Ascending aorta (tissue), 2 donors: ENCODE results near the gene TMEM271. TPM values are rescaled to one million over a fixed set of nuclear protein-coding genes. Genes with fewer than 3 reads are reported as not detected.
"Not testable (repeated sequence)": the region's sequence is repeated elsewhere in the genome, so short reads cannot be mapped to it uniquely, and the experiment has no call there.

Experiments used
- DNase-seq, 2 donors: peaks; one replicate each; pipeline ENCODE4 v3.0.0-alpha.2; 2019; ENCODE audit warnings: low spot score in 2 of 2
- H3K27ac ChIP-seq, 2 donors: fragments of 200-600 bp; sonication (generic); one replicate each; pipeline ENCODE4 v1.5.1; 2016 to 2017; ENCODE audit warnings: mild to moderate bottlenecking in 1 of 2
- H3K27me3 ChIP-seq: fragments of 200-600 bp; sonication (generic); one replicate; pipeline ENCODE4 v1.5.1; 2017
- H3K36me3 ChIP-seq, 2 donors: fragments of 200-600 bp; sonication (generic); one replicate each; pipeline ENCODE4 v1.5.1; 2016
- H3K4me1 ChIP-seq, 2 donors: fragments of 200-600 bp; sonication (generic); one replicate each; pipeline ENCODE4 v1.5.1; 2016 to 2017; ENCODE audit warnings: mild to moderate bottlenecking in 1 of 2
- H3K4me3 ChIP-seq, 2 donors: fragments of 200-600 bp; sonication (generic); one replicate each; pipeline ENCODE4 v1.5.1; 2016 to 2017; ENCODE audit warnings: mild to moderate bottlenecking in 1 of 2
- H3K9me3 ChIP-seq, 2 donors: fragments of 200-600 bp; sonication (generic); one replicate each; pipeline ENCODE4 v1.5.1; 2016
- CTCF ChIP-seq, 3 experiments: fragments of 200-600 bp in 2 of 3; fragments of 450-650 bp in 1 of 3; sonication (generic) in 2 of 3; IDR thresholded peaks; one replicate each; pipeline ENCODE4 v1.5.1; 2016 to 2019; ENCODE audit warnings: antibody characterized with exemption in 3 of 3, mild to moderate bottlenecking in 1 of 3, moderate library complexity in 1 of 3
- intact Hi-C: fragments of 100-400 bp; cut with DNase I; formaldehyde crosslinking; loops from one replicate; pipeline ENCODE4 v1.15.1; 2023
- total RNA-seq: library from RNA; depleted of rRNA; stranded (reverse); fragments of >200 nt; gene quantifications from one replicate; pipeline ENCODE4 v1.1.0, GENCODE V29; 2016

Gene TMEM271
- total RNA-seq, 1 donor from 2014 or later = not detected

- H3K36me3 ChIP-seq = no peaks in the 10 kb centered on the region
- DNase-seq = no peak
- TF ChIP-seq CTCF (IDR thresholded peaks at IDR 0.05) = no peak
- H3K27ac ChIP-seq = no peak overlapping the region
- H3K4me3 ChIP-seq = no peak overlapping the region
- intact Hi-C loops = no loop called here
- no peaks in the 10 kb centered on the region for H3K9me3 ChIP-seq
- no peaks in the 10 kb centered on the region for H3K4me1 ChIP-seq
- H3K27me3 ChIP-seq = no peaks in the 10 kb centered on the region
Measured at GRCh38 chr4:598925-599324, 22.8 kb upstream of the TMEM271 start.

- Histone ChIP-seq H3K27ac (no peak overlapping the region), H3K4me3 (no peak overlapping the region), H3K4me1 (no peaks in the 10 kb centered on the region), H3K27me3 (no peaks in the 10 kb centered on the region), H3K9me3 (peaks cover 0 to 3% of the 10 kb centered on the region in 2 donors), H3K36me3 (no peaks in the 10 kb centered on the region)
- intact Hi-C loops = no loop called here
- TF ChIP-seq CTCF (IDR thresholded peaks at IDR 0.05) = no peak
- DNase-seq = no peak
Measured at GRCh38 chr4:592825-593520, 16.9 kb upstream of the TMEM271 start.

GRCh38 chr4:592178-592577 is 16.1 kb upstream of the TMEM271 start:
- H3K27ac ChIP-seq, H3K27me3 ChIP-seq, H3K4me1 ChIP-seq, intact Hi-C loops, H3K9me3 ChIP-seq, H3K36me3 ChIP-seq, H3K4me3 ChIP-seq: not testable (repeated sequence)
- DNase-seq = peak in 1 of 2 donors; percentile 35

- Histone ChIP-seq H3K27me3 (no peaks in the 10 kb centered on the region), H3K4me1 (no peaks in the 10 kb centered on the region), H3K36me3 (no peaks in the 10 kb centered on the region), H3K27ac (no peak overlapping the region), H3K9me3 (peaks cover 0 to 3% of the 10 kb centered on the region in 2 donors), H3K4me3 (no peak overlapping the region)
- intact Hi-C loops = no loop called here
- peak in 1 of 2 donors; percentile 37 for DNase-seq
- TF ChIP-seq CTCF (IDR thresholded peaks at IDR 0.05) = no peak
Measured at GRCh38 chr4:590313-590841, 14.3 kb upstream of the TMEM271 start.

- Histone ChIP-seq H3K4me1 (no peaks in the 10 kb centered on the region), H3K36me3 (no peaks in the 10 kb centered on the region), H3K9me3 (peaks cover 0 to 6% of the 10 kb centered on the region in 2 donors), H3K4me3 (no peak overlapping the region), H3K27ac (no peak overlapping the region), H3K27me3 (no peaks in the 10 kb centered on the region)
- TF ChIP-seq CTCF (IDR thresholded peaks at IDR 0.05) = no peak
- intact Hi-C loops = no loop called here
- no peak for DNase-seq
Measured at GRCh38 chr4:589219-589963, 13.3 kb upstream of the TMEM271 start.

GRCh38 chr4:588351-588849 is 12.3 kb upstream of the TMEM271 start:
- peaks cover 0 to 16% of the 10 kb centered on the region in 2 donors for H3K9me3 ChIP-seq
- intact Hi-C loops = no loop called here
- no peaks in the 10 kb centered on the region for H3K36me3 ChIP-seq
- H3K4me1 ChIP-seq = no peaks in the 10 kb centered on the region
- no peaks in the 10 kb centered on the region for H3K27me3 ChIP-seq
- no peak overlapping the region for H3K27ac ChIP-seq
- DNase-seq = no peak
- H3K4me3 ChIP-seq = no peak overlapping the region
- TF ChIP-seq CTCF (IDR thresholded peaks at IDR 0.05) = no peak
